GM19395 (cell line): ENCODE data around the gene ARFGAP2.
A peak's percentile ranks its signal among the peaks of the same experiment; 100 is the strongest.

ENCODE experiments used
- ATAC-seq: cut with Tn5 transposase; IDR thresholded peaks from one replicate; pipeline ENCODE4 v1.9.1; 2021; ENCODE audit warnings: mild to moderate bottlenecking, moderate library complexity; ENCODE audit not compliant: unreplicated experiment

The ARFGAP2 gene

GRCh38 chr11:47187723-47188122, 11.0 kb upstream of the ARFGAP2 start:
- no peak for ATAC-seq

GRCh38 chr11:47186700-47187695, 10.3 kb upstream of the ARFGAP2 start:
- ATAC-seq: peak; percentile 40

- peak; percentile 73 for ATAC-seq
These were observed 9.5 kb upstream of the ARFGAP2 start, which contains the start of gene PACSIN3 for GRCh38 chr11:47186076-47186699. TSS of gene PACSIN3 (minus strand) at chr11:47186434. CDS start at chr11:47182727, 3,707 bp downstream.

GRCh38 chr11:47185305-47186075, 8.8 kb upstream of the ARFGAP2 start:
- no peak for ATAC-seq

- ATAC-seq: no peak
These were observed 8.1 kb upstream of the ARFGAP2 start for GRCh38 chr11:47184711-47185304.

- no peak for ATAC-seq
These were observed 7.3 kb upstream of the ARFGAP2 start for GRCh38 chr11:47183969-47184368.

- ATAC-seq: no peak
These were observed 6.6 kb upstream of the ARFGAP2 start for GRCh38 chr11:47183031-47183856.

GRCh38 chr11:47182380-47182779, 5.7 kb upstream of the ARFGAP2 start:
- ATAC-seq: no peak

GRCh38 chr11:47181271-47181670, 4.6 kb upstream of the ARFGAP2 start:
- ATAC-seq: no peak

- no peak for ATAC-seq
These were observed 3.5 kb upstream of the ARFGAP2 start for GRCh38 chr11:47180006-47180787.

GRCh38 chr11:47179655-47179991, 2.9 kb upstream of the ARFGAP2 start:
- ATAC-seq: no peak

GRCh38 chr11:47178737-47179654, 2.3 kb upstream of the ARFGAP2 start:
- ATAC-seq: no peak

- no peak for ATAC-seq
These were observed 1.6 kb upstream of the ARFGAP2 start for GRCh38 chr11:47178316-47178715.

- no peak for ATAC-seq
These were observed 1.2 kb upstream of the ARFGAP2 start for GRCh38 chr11:47177846-47178245.

GRCh38 chr11:47177229-47177845, 658 bp upstream of the ARFGAP2 start:
- ATAC-seq: peak; percentile 64

GRCh38 chr11:47175746-47176327, 842 bp downstream of the ARFGAP2 start:
- ATAC-seq: no peak

GRCh38 chr11:47172740-47173336, 3.8 kb downstream of the ARFGAP2 start:
- ATAC-seq: no peak
